GM12892 (cell line): ENCODE results near the gene MAP2K5.

Source experiments
- POLR2A ChIP-seq: IDR thresholded peaks from 2 replicates; pipeline ENCODE4 v1.6.1; 2011; ENCODE audit warnings: low read depth, low read length, control low read depth
- POLR2AphosphoS5 ChIP-seq: IDR thresholded peaks from 2 replicates; pipeline ENCODE4 v1.6.1; 2011; ENCODE audit warnings: low read depth, low read length, control low read depth
- TAF1 ChIP-seq: IDR thresholded peaks from 2 replicates; pipeline ENCODE4 v1.6.1; 2011; ENCODE audit warnings: low read depth, mild to moderate bottlenecking, control low read depth, low read length, borderline replicate concordance

- TF ChIP-seq POLR2A (no peak), POLR2AphosphoS5 (no peak), TAF1 (no peak)
These were observed 298.4 kb downstream of the MAP2K5 start for GRCh38 chr15:67840749-67841512.
